Mesothelial cell of epicardium (in vitro differentiated cells): ENCODE data around the gene HOXC6. TPM values are rescaled to one million over a fixed set of nuclear protein-coding genes. Genes with fewer than 3 reads are reported as not detected.

Source experiments
- DNase-seq, 2 experiments: peaks; one replicate each; pipeline ENCODE4 v3.0.0; 2021; ENCODE audit warnings: low spot score in 2 of 2; ENCODE audit not compliant: unreplicated experiment in 2 of 2
- H3K27ac Mint-ChIP-seq: 2 replicates; pipeline ENCODE4 v1.8.0; 2021; ENCODE audit warnings: mixed read lengths
- H3K27me3 Mint-ChIP-seq: 2 replicates; pipeline ENCODE4 v1.8.0; 2021; ENCODE audit warnings: low read depth, mixed read lengths
- H3K36me3 Mint-ChIP-seq: 2 replicates; pipeline ENCODE4 v1.8.0; 2021; ENCODE audit warnings: mixed read lengths
- H3K4me1 Mint-ChIP-seq: 2 replicates; pipeline ENCODE4 v1.8.0; 2021; ENCODE audit warnings: mixed read lengths
- H3K4me3 Mint-ChIP-seq: 2 replicates; pipeline ENCODE4 v1.8.0; 2021; ENCODE audit warnings: mild to moderate bottlenecking, moderate library complexity, mixed read lengths
- H3K9me3 Mint-ChIP-seq: 2 replicates; pipeline ENCODE4 v1.8.0; 2021; ENCODE audit warnings: mixed read lengths
- total RNA-seq: library from RNA; stranded (reverse); gene quantifications from 3 replicates; pipeline ENCODE4 v1.2.1, GENCODE V29; 2021
- TF ChIP-seq, protein P1 (sequence below): fragments of 200-600 bp; sonication (generic); IDR thresholded peaks from one replicate; pipeline ENCODE4 v1.5.0; 2021; ENCODE audit warnings: antibody characterized with exemption; ENCODE audit not compliant: unreplicated experiment

HOXC6 gene
- total RNA-seq, 1 donor from 2014 or later = 15.5 TPM

DNA sequence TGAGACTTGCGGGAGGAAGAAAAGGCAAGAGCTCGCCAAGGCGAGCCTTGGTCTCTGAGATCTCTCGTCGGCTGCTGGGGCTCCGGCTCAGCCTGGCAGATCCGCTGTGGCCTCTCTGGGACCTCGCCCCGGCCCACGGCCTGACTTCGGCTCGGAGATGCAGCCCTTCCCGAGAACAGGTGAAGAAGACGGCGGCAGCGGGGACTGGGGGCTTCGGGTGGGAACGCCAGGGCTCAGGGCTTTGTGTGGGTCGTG is 34.3 kb upstream of the HOXC6 start:
- Mint-ChIP-seq H3K9me3 (no peaks in the 10 kb centered on the region), H3K4me1 (peaks cover 26% of the 10 kb centered on the region), H3K36me3 (no peaks in the 10 kb centered on the region), H3K4me3 (peak overlapping the region; percentile 57), H3K27me3 (peaks cover 100% of the 10 kb centered on the region), H3K27ac (no peak overlapping the region)
- TF ChIP-seq, protein P1, sequence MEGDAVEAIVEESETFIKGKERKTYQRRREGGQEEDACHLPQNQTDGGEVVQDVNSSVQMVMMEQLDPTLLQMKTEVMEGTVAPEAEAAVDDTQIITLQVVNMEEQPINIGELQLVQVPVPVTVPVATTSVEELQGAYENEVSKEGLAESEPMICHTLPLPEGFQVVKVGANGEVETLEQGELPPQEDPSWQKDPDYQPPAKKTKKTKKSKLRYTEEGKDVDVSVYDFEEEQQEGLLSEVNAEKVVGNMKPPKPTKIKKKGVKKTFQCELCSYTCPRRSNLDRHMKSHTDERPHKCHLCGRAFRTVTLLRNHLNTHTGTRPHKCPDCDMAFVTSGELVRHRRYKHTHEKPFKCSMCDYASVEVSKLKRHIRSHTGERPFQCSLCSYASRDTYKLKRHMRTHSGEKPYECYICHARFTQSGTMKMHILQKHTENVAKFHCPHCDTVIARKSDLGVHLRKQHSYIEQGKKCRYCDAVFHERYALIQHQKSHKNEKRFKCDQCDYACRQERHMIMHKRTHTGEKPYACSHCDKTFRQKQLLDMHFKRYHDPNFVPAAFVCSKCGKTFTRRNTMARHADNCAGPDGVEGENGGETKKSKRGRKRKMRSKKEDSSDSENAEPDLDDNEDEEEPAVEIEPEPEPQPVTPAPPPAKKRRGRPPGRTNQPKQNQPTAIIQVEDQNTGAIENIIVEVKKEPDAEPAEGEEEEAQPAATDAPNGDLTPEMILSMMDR = no peak
- DNase-seq = no peak

DNA sequence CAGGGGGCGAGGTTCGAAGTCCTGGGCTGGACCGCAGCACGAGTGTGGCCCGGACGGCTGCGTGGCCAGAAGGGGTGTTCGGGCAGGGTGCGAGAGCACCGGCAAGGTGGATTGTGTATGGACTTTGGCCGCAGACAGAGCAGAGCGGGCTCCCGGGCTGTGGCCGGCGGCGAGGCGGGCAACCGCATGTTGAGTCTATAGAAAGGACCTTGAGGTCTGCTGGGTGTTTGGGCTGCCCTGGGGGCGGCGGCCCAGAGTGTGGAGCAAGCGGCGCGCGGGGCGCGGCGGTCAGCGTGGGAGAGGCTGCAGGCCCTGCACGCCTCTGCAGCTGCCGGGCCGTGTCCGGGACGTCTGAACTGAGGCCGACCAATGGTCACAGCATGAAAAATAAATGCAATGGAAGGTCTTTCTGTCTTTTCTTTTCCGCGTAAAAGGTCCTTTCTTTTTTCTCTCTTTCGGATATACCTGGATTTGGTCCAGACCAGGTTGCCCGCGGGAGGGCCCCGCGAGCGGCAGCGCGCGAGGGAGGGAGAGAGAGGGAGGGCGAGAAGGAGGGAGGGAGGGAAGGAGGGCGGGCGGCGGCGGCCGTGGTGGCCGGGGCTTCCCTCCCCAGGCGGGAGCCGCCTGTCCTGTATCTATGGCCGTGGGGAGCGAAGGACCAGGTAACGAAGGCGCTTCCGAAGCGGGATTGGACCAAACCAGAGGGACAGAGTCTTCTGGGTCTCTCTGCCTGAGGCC is 33.8 kb upstream of the HOXC6 start:
- Mint-ChIP-seq H3K4me1 (peaks cover 22% of the 10 kb centered on the region), H3K4me3 (peak overlapping the region; percentile 57), H3K27me3 (peaks cover 100% of the 10 kb centered on the region), H3K36me3 (no peaks in the 10 kb centered on the region), H3K27ac (no peak overlapping the region), H3K9me3 (no peaks in the 10 kb centered on the region)
- DNase-seq = no peak
- TF ChIP-seq, protein P1 = no peak

DNA sequence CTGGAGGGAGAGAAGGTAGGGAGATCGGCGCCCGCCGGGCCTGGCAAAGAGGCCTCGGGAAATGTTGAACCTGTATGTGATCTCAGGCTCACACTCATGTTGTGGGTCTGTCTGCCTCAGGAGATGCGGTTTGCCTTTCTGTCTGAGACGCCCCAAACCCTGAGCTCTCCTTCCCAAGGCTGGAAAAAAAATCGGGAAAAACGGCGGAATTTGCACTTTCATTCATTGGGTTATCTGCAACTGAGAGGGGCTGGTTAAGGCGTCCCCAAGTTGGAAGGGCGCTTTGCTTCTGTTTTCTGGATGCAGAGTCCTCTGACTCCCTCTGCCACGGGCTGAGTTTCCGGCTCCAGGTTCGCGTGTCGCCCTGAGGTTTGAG is 33.2 kb upstream of the HOXC6 start:
- Mint-ChIP-seq H3K27me3 (peaks cover 100% of the 10 kb centered on the region), H3K27ac (no peak overlapping the region), H3K9me3 (no peaks in the 10 kb centered on the region), H3K36me3 (no peaks in the 10 kb centered on the region), H3K4me3 (peak overlapping the region; percentile 56), H3K4me1 (peaks cover 22% of the 10 kb centered on the region)
- TF ChIP-seq, protein P1 = no peak
- DNase-seq = no peak

DNA sequence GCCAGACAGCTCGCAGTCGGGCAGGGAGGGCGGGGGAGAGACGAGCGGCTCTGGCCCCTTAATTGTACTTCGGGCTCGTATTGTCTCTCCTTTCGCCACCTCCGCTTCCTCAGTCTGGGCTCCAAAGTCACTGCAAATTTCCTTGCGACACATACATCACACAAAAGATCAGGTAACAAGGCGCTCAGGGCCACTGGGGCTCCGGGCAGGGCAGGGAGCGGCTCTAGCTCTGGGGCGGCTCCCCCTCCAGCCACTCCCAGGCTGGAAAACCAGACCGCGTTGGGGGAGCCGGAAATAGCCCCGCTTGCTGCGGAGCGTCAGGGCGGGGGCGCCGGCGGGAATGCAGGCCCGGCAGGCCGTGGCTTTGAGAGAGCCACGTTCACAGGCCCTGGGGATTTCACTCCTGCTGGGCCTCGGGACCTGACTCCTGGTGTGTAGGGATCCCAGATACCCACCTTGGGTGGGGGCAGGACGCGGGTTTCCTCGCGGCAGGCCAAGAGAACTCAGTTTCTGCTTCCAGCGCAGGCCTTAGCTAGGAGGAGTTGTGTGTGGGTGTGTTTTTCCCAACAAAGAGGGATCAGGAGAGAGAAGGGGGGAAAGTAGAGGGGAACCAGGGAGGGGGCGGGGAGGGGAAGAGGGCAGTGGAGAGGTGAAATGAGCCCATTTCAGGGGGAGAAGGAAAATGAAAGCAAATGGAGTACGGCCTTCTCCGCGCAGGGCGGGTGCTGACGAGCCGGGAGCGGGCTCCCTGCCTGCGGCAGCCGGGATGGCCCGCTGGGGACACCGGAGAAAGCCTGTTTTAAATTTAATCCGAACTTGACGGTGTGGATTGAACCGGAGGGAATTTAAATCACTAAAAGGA is 32.6 kb upstream of the HOXC6 start:
- H3K4me1 Mint-ChIP-seq = peaks cover 22% of the 10 kb centered on the region
- H3K4me3 Mint-ChIP-seq = peak overlapping the region; percentile 56
- TF ChIP-seq, protein P1 = no peak
- no peaks in the 10 kb centered on the region for H3K36me3 Mint-ChIP-seq
- no peaks in the 10 kb centered on the region for H3K9me3 Mint-ChIP-seq
- H3K27me3 Mint-ChIP-seq = peaks cover 100% of the 10 kb centered on the region
- no peak overlapping the region for H3K27ac Mint-ChIP-seq
- no peak for DNase-seq

DNA sequence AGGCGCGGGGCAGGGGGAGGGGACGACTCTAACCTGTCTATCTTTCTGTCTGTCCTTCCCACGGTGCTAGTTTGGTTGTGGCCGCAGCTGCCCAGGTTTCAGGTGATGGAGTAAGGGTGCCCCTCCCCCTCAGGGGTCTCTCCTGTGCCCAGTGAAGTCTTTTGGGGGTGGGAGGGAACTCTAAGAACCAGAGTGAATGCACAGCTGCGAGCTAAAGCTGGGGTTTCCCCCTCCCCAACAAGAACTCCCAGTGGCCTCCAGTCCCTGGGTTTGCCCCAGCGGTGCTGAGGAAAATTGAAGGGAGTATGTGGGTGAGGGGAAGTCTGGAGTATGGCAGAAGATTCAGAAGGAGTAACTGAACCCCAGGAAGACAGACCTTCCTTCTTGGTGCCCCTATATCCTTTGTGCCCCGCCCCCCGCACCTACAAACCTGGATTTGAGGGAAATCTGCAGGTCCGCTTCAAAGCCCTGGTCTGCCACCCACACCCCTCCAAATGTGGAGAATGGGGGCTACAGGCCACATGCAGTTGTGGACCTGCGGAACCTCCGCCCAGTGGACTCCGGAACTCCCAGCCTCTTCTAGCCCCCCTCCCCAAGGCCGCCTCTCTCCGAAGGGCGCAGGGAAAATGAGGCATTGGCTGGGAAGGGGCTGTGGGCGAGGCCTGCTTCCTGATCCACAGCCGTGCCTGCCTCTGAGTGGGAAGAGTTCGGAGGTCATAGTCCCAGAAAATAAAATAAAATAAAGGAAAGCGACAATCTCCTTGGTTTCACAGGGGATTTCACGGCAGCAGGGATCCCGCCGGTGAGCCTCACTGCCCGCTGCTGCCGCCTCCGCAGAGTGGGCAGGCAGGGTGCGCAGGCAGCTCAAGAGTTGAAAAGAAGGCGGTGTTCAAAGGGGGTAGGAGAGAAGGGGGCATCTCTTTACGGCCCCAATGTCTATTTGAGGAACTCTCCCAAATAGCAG is 31.7 kb upstream of the HOXC6 start:
- H3K4me3 Mint-ChIP-seq = no peak overlapping the region
- no peaks in the 10 kb centered on the region for H3K9me3 Mint-ChIP-seq
- no peak for DNase-seq
- TF ChIP-seq, protein P1 = no peak
- peaks cover 100% of the 10 kb centered on the region for H3K27me3 Mint-ChIP-seq
- H3K36me3 Mint-ChIP-seq = no peaks in the 10 kb centered on the region
- H3K27ac Mint-ChIP-seq = no peak overlapping the region
- H3K4me1 Mint-ChIP-seq = peaks cover 22% of the 10 kb centered on the region
